ENCODE results near the gene COMP. TPM values are rescaled to one million over a fixed set of nuclear protein-coding genes. Genes with fewer than 3 reads are reported as not detected.
A peak's percentile ranks its signal among the peaks of the same experiment; 100 is the strongest.

Gene COMP
- total RNA-seq, 2 donors from 2014 or later = 0.09 to 2.0 TPM

- Histone ChIP-seq H3K4me3 (no peak overlapping the region), H3K27me3 (replicated peaks; ENCODE audit: insufficient read depth) (no peaks in the 10 kb centered on the region), H3K9me3 (no peaks in the 10 kb centered on the region), H3K36me3 (no peaks in the 10 kb centered on the region), H3K4me1 (replicated peaks) (peaks cover 15% of the 10 kb centered on the region), H3K27ac (no peak overlapping the region)
- 55% methylated on average over 25 of the region's 26 CpGs for WGBS
- no peak for TF ChIP-seq POLR2A (IDR thresholded peaks at IDR 0.05)
- TF ChIP-seq, protein P1, sequence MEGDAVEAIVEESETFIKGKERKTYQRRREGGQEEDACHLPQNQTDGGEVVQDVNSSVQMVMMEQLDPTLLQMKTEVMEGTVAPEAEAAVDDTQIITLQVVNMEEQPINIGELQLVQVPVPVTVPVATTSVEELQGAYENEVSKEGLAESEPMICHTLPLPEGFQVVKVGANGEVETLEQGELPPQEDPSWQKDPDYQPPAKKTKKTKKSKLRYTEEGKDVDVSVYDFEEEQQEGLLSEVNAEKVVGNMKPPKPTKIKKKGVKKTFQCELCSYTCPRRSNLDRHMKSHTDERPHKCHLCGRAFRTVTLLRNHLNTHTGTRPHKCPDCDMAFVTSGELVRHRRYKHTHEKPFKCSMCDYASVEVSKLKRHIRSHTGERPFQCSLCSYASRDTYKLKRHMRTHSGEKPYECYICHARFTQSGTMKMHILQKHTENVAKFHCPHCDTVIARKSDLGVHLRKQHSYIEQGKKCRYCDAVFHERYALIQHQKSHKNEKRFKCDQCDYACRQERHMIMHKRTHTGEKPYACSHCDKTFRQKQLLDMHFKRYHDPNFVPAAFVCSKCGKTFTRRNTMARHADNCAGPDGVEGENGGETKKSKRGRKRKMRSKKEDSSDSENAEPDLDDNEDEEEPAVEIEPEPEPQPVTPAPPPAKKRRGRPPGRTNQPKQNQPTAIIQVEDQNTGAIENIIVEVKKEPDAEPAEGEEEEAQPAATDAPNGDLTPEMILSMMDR (IDR thresholded peaks at IDR 0.05) = no peak
- TF ChIP-seq POLR2AphosphoS5 (IDR thresholded peaks at IDR 0.05) = no peak
- no peak for DNase-seq (ENCODE audit: low spot score)
- intact Hi-C loops (cut with DNase I) = no loop called here
Measured at GRCh38 chr19:18745012-18745735, 45.9 kb downstream of the COMP start.

DNA sequence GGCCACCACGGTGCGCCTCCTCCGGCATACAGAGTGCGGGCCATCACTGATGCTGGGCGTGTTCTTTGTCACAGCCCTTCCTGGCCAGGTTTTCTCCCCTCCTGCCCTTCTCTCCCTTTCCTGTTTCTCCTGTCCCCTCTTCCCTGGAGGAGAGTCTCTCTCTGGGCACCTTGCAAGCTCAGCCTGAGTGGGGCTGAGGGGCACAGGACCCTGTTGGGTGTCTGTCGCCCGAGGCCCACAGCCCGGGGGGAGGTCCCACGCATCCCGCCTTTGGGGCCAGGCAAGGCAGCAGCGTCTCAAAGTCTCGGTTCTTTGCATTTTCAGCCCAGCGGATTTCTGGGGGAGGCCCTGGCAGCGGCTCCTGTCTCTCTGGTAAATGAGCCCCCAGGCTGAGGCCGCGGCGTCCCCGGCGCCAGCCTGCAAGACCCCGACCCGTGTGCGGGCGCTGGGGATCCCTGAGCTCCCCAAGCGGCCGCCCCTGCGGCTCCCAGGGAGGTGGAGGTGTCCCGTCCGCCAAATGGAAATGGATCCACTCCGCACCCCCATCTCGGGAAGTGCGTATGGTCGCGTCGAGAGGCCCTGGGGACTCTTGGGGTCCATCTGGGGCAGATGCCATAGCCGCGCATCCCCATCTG lies 47.2 kb downstream of the COMP start:
- no peak for DNase-seq (ENCODE audit: low spot score)
- WGBS = 91% methylated on average over 34 of the region's 36 CpGs
- intact Hi-C loops (cut with DNase I) = no loop called here
- Histone ChIP-seq H3K4me3 (no peak overlapping the region), H3K4me1 (replicated peaks) (peaks cover 15% of the 10 kb centered on the region), H3K36me3 (no peaks in the 10 kb centered on the region), H3K27ac (no peak overlapping the region), H3K9me3 (no peaks in the 10 kb centered on the region), H3K27me3 (replicated peaks; ENCODE audit: insufficient read depth) (no peaks in the 10 kb centered on the region)
- TF ChIP-seq, protein P1 (IDR thresholded peaks at IDR 0.05) = no peak
- TF ChIP-seq POLR2A (IDR thresholded peaks at IDR 0.05) (no peak), POLR2AphosphoS5 (IDR thresholded peaks at IDR 0.05) (no peak)

DNA sequence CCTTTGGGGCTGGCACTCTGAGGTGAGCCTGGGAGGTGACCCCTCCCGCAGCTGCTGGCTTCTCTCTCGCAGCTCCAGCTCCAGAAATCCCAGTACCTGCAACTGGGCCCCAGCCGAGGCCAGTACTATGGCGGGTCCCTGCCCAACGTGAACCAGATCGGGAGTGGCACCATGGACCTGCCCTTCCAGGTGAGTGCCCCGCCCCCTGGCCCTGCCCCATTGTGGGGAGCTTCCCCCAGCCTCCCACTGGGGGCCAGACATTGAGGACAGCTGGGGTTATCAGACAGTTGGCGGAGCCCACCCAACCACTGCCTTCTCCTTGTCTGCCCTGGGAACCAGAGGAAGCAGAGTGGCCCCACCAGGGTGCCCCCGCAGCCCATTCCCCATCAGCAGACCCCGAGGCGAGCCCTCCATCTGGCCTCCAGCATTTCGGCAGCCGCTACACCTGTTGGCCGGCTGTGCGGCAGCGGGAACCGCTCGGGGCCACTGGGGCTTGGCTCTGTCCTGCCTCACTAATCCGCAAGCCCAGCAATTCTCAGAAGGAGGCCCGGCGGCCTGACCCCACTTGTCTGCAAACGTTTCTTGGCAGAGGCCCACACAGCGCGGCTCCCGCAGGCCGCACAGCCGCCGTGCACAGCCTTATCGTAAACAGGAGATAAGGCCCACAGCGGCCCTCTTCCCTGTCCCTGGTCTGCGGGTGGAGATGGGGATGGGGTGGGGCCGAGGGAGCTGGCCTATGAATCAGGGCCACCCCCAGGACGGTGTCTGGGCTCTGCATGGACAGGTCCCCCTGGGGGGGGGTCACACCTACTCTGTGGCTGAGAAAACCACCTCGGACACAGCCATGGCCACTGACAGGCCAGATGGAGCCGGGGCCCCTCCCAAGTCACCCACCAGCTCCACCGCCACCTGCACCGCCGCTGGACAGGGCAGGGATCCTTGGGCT lies 48.0 kb downstream of the COMP start:
- peak; percentile 43 for DNase-seq (ENCODE audit: low spot score)
- intact Hi-C loops (cut with DNase I) = no loop called here
- no peaks in the 10 kb centered on the region for H3K27me3 ChIP-seq (replicated peaks; ENCODE audit: insufficient read depth)
- TF ChIP-seq POLR2A (IDR thresholded peaks at IDR 0.05) (no peak), POLR2AphosphoS5 (IDR thresholded peaks at IDR 0.05) (no peak)
- TF ChIP-seq, protein P1 (IDR thresholded peaks at IDR 0.05) = no peak
- no peaks in the 10 kb centered on the region for H3K9me3 ChIP-seq
- WGBS = 55% methylated on average over 38 of the region's 38 CpGs
- H3K36me3 ChIP-seq = no peaks in the 10 kb centered on the region
- no peak overlapping the region for H3K4me3 ChIP-seq
- H3K4me1 ChIP-seq (replicated peaks) = peaks cover 15% of the 10 kb centered on the region
- H3K27ac ChIP-seq = peak overlapping the region in 1 of 2 donors; percentile 57

- H3K4me3 ChIP-seq = no peak overlapping the region
- DNase-seq (ENCODE audit: low spot score) = no peak
- intact Hi-C loops (cut with DNase I) = no loop called here
- H3K36me3 ChIP-seq = no peaks in the 10 kb centered on the region
- peaks cover 15% of the 10 kb centered on the region for H3K4me1 ChIP-seq (replicated peaks)
- no peaks in the 10 kb centered on the region for H3K27me3 ChIP-seq (replicated peaks; ENCODE audit: insufficient read depth)
- WGBS = 94% methylated on average over 14 of the region's 14 CpGs
- H3K9me3 ChIP-seq = no peaks in the 10 kb centered on the region
- TF ChIP-seq POLR2A (IDR thresholded peaks at IDR 0.05) = no peak
- TF ChIP-seq, protein P1 (IDR thresholded peaks at IDR 0.05) = no peak
- TF ChIP-seq POLR2AphosphoS5 (IDR thresholded peaks at IDR 0.05) = no peak
- H3K27ac ChIP-seq = peak overlapping the region in 1 of 2 donors; percentile 57
Measured at GRCh38 chr19:18742324-18742723, 48.8 kb downstream of the COMP start.
